GM19468 (cell line): ENCODE data around the gene UHRF2.
"Not testable (repeated sequence)": the region's sequence is repeated elsewhere in the genome, so short reads cannot be mapped to it uniquely, and the experiment has no call there.

Experiments used
- ATAC-seq: cut with Tn5 transposase; IDR thresholded peaks from one replicate; pipeline ENCODE4 v1.9.1; 2021; ENCODE audit warnings: mild to moderate bottlenecking, moderate library complexity, moderate number of reproducible peaks; ENCODE audit not compliant: unreplicated experiment; ENCODE audit errors: extremely low read depth

The UHRF2 gene

GRCh38 chr9:6428940-6429889 lies 16.2 kb downstream of the UHRF2 start:
- peak; percentile 93 for ATAC-seq

DNA sequence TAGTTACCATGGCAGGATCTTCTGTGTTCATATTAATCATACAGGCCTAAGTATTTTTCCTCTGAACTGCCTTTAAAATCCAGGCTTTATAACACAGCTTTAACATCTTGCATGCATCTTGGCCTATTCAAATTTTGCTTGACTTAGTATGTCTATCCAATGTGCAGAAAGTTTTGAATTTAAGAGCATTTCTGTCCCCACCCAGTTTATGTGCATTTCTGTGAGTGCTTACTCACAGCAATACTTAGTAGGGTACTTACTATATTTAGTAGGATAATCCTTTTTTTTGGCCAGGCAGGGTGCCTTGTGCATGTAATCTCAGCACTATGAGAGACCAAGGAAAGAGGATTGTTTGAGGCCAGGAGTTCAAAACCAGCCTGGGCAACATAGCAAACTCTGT lies 18.0 kb downstream of the UHRF2 start:
- ATAC-seq = no peak

GRCh38 chr9:6433410-6433809 lies 20.4 kb downstream of the UHRF2 start:
- no peak for ATAC-seq

DNA sequence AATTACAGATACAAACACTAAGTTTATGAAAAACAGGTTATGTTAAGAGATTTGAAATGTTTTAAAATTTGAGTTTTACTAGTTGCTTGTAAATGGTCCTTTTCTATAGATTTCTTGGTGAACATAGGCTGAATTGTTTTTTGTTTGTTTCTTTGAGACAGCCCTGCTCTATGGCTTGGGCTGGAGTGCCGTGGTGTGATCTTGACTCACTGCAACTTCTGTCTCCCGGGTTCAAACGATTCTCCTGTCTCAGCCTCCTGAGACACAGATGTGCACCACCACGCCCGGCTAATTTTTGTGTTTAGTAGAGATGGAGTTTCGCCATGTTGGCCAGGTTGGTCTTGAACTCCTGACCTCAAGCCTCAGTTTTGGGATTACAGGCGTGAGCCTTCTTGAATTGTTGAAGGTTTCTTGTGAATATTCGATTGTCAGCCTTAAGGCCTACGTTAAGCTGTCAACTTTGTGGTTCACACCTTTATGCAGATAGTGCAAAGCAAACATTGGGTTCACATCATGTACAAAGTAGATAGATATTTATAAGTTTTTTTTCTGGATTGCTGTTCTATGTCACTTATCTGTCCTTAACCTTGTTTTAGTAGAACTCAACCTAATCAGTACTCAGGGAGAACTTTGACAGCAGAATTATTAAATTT lies 26.2 kb downstream of the UHRF2 start:
- ATAC-seq = no peak

GRCh38 chr9:6440405-6440804 lies 27.4 kb downstream of the UHRF2 start:
- no peak for ATAC-seq

- no peak for ATAC-seq
These were observed 28.3 kb downstream of the UHRF2 start for GRCh38 chr9:6441269-6441668.

- ATAC-seq = no peak
These were observed 30.7 kb downstream of the UHRF2 start for GRCh38 chr9:6443661-6444060.

DNA sequence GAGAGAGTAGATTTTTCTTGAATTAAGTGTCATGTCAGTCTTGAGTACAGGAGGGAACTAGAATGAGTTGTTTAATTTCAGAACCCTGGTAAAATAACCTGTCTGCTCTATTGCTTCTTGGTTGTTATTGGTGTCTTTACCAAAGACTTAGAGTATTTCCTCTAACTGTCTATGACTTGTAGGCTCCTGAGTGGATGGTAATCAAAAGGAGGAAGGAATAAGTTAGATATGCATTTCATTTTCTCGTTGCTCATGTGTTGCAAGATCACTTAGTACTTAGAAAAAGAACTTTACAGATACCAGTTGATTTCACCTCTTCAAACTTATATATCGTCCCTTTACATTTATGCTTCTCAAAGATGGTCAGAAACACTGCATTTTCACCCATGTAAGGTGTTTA lies 31.1 kb downstream of the UHRF2 start:
- ATAC-seq = no peak

DNA sequence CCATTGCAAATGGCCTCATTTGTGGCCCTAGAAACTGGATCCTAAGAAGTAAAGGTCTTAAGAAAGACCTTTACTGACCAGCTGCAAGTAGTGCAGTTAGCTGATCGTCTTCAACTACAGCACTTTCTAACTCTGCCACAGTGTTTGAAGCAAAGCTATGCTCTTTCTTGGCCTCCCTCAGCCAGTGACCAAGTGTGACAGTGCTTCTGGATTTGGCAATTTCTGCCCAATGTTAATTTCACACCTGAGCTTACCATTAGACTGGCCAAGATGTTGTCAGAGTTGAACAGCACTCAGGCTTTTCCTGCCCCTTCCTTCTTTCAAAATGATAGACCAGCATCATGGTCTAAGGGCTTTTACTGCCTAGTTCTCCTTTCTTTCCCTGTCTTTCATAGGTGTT lies 36.1 kb downstream of the UHRF2 start:
- no peak for ATAC-seq

GRCh38 chr9:6449645-6450044 lies 36.6 kb downstream of the UHRF2 start:
- ATAC-seq = no peak

DNA sequence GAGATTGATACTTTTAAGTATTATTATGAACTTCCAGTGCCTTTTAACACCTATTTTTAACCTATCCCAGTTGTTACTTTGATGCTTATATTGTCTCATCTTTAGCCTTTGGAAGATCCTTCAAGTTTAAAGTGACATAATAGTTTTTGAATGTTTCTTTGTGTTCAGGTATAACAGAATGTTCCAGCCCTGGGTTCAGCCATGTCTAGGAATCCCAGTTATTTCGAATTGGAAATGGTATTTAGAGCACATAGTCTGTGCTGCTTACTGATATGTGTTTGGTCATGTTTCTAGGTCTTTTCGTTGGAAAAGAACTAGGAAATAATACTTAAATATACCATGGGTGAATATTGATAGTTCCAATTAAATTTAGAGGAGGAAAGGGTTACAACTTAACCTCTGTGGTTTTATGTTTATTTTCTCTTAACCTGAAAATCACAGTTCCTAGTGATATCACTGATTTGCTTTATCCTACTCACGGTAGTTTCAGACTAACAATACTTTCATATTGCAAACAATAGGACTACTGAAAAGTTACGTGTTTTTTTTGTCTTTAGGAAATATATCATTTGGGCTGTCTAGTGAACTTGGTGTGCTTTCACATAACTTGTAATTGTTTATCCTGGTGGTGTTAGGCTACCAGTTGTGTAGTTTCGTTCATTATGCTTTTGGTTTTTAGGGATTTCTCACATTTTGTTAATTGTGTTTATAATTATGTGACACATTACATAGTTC lies 37.8 kb downstream of the UHRF2 start:
- no peak for ATAC-seq

GRCh38 chr9:6455292-6455691 lies 42.3 kb downstream of the UHRF2 start:
- not testable (repeated sequence) for ATAC-seq

GRCh38 chr9:6458704-6459103 lies 45.7 kb downstream of the UHRF2 start:
- not testable (repeated sequence) for ATAC-seq

- ATAC-seq = no peak
These were observed 46.7 kb downstream of the UHRF2 start for GRCh38 chr9:6459718-6460117.

DNA sequence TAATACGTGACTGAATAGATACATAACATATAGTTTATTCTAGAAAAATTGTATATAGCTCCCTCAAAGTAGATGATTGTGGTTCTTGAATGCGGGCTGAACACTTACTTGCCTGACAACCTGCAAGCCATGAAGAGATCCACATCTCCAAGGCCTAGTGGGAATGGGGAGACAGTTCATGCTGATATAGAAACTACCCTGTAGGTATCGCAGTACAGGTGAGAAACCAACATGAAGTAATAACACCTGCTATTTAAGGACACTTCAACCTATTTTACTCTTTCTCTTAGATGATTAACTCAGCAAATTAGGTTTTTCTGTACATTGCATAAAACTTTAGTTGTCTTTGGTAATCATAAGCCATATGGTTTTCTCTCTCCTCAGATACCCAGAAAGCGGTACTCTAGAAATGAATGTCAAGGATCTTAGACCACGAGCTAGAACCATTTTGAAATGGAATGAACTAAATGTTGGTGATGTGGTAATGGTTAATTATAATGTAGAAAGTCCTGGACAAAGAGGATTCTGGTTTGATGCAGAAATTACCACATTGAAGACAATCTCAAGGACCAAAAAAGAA lies 47.3 kb downstream of the UHRF2 start:
- no peak for ATAC-seq

DNA sequence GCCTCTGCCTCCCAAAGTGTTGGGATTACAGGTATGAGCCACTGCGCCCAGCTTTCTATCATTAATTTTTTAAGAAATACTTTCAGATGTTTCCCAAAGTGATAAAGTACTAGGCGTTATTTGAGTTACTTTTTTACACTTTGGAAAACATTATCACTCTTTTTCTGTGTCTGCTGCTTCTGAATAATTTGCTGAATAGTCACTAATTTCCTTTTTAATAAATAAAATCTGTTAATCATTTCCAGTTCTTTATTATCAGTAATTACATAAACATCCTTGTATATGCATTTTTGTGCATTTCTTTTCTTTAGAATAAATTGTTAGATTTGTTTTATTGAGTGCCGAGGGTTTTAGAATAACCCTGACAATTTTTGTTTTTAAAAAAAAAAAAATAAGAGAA lies 48.6 kb downstream of the UHRF2 start:
- no peak for ATAC-seq

DNA sequence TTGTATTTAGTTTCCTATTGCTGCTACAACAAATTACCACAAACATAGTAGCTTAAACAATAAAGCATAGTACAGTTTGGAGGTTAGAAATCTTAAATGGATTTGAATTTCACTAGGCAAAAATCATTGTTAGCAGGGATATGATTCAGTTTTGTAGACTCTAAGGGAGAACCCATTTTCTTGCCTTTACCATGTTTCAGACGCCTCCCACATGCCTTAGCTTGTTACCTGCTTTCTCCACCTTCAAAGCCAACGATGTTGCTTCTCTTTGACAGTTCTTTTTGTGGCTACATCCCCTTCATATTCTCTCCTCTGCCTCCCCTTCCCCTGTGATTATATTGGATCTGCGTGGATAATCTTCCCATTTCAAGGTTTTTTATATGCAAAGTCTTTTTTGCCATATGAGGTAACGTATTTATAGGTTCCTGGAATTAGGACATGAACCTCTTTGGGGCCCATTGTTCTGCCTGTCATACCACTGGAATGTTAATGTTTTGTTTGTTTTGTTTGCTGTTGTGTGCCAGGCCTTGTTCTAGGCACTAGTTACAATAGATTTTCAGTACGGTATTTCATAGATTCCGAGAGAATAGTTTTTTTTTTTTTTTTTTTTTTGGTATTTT lies 54.1 kb downstream of the UHRF2 start:
- ATAC-seq = no peak

- ATAC-seq = no peak
These were observed 58.3 kb downstream of the UHRF2 start for GRCh38 chr9:6471231-6471850.

DNA sequence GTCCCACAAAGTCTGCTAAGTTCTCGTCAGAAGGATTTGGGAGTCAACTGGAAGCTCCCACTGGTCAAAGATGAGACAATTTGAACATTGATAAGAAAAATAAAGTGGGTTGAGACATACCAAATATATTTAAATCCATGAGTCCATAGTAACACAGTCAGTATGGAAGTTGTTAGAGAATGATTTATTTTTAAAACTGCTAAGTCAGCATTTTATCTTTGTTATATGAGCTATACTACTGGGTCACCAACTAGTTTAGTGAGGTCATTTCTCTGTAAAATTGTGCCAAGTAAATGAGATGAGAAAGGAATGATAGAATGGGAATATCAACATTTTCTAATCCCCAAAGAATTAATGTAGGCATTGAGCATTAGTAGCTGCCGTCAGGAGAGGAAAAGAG lies 60.2 kb downstream of the UHRF2 start:
- ATAC-seq = no peak

DNA sequence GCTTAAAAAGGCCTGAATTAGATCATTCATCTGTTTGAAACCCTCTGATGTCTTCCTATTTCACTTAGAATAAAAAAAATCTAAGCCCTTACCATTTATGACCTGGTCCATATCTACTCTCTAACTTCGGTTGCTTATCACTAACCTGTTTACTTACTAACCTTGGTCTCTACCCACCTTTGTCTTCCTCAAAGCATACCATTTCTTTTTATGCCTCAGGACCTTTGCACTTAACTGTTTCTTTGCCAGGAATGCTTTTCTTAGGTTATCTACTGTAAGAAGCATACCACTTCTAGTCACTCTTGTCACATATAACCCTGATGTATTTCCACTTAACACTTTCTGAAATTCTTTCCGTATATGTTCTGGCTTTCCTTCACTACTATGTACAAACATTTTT lies 67.0 kb downstream of the UHRF2 start:
- no peak for ATAC-seq
